OCI-LY7 (cell line): Measurements from ENCODE around the gene GGT6. TPM values are rescaled to one million over a fixed set of nuclear protein-coding genes. Genes with fewer than 3 reads are reported as not detected.

ENCODE experiments used
- BruUV-seq: library from RNA; stranded (reverse); fragments of 400-500 nt; replicated peaks from 2 replicates; lab custom pipeline; 2021; lab: Mats Ljungman, UMichigan
- CTCF ChIA-PET: fragments of 300-600 bp; sonication (Branson Sonifier 250); formaldehyde crosslinking; loops from one replicate; lab custom pipeline; 2022; ENCODE audit warnings: antibody characterized with exemption; ENCODE audit not compliant: unreplicated experiment; lab: Charles Lee
- POLR2A ChIA-PET: fragments of 300-600 bp; sonication (Branson Sonifier 250); formaldehyde crosslinking; loops from one replicate; lab custom pipeline; 2022; ENCODE audit warnings: antibody characterized with exemption; lab: Charles Lee
- DNase-seq: peaks from one replicate; pipeline ENCODE4 v3.0.0-alpha.2; 2015; ENCODE audit warnings: low spot score
- H2AFZ ChIP-seq: fragments of 200-600 bp; sonication (generic), shearing (Covaris generic); 2 replicates; pipeline ENCODE4 v1.6.1; 2014; ENCODE audit warnings: mild to moderate bottlenecking, antibody characterized with exemption, low read length, moderate library complexity
- H3K27ac ChIP-seq: fragments of 200-600 bp; sonication (generic); 2 replicates; pipeline ENCODE4 v1.5.1; 2014; ENCODE audit warnings: mixed run types, low read depth, mild to moderate bottlenecking, moderate library complexity, low read length, inconsistent platforms; ENCODE audit not compliant: poor library complexity, severe bottlenecking
- H3K36me3 ChIP-seq: fragments of 200-600 bp; sonication (generic); 2 replicates; pipeline ENCODE4 v1.6.1; 2014; ENCODE audit warnings: mild to moderate bottlenecking, antibody characterized with exemption, low read length, moderate library complexity, mixed read lengths; ENCODE audit not compliant: insufficient read depth
- H3K4me1 ChIP-seq: fragments of 200-600 bp; sonication (generic); 2 replicates; pipeline ENCODE4 v1.5.1; 2014; ENCODE audit warnings: mild to moderate bottlenecking, low read length; ENCODE audit not compliant: insufficient read depth, poor library complexity, severe bottlenecking
- H3K4me2 ChIP-seq: fragments of 200-600 bp; sonication (generic); 2 replicates; pipeline ENCODE4 v1.6.1; 2014; ENCODE audit warnings: mild to moderate bottlenecking, low read length
- H3K4me3 ChIP-seq: fragments of 200-600 bp; sonication (generic); 2 replicates; pipeline ENCODE4 v1.5.1; 2014; ENCODE audit warnings: mild to moderate bottlenecking, low read depth, low read length; ENCODE audit not compliant: poor library complexity, severe bottlenecking
- H3K79me2 ChIP-seq: fragments of 200-600 bp; sonication (generic); 2 replicates; pipeline ENCODE4 v1.6.1; 2016; ENCODE audit warnings: low read depth, mild to moderate bottlenecking, low read length, moderate library complexity, mixed read lengths; ENCODE audit not compliant: insufficient read depth
- H3K9me2 ChIP-seq: fragments of 200-600 bp; sonication (generic); 2 replicates; pipeline ENCODE4 v1.6.1; 2016; ENCODE audit warnings: mild to moderate bottlenecking, low read length, mixed read lengths; ENCODE audit not compliant: insufficient read depth
- H3K9me3 ChIP-seq: fragments of 200-600 bp; sonication (generic); 2 replicates; pipeline ENCODE4 v1.6.1; 2014; ENCODE audit warnings: mild to moderate bottlenecking, mixed run types, low read length, mixed read lengths
- H4K20me1 ChIP-seq: fragments of 200-600 bp; sonication (generic); 2 replicates; pipeline ENCODE4 v1.6.1; 2014; ENCODE audit warnings: mild to moderate bottlenecking, antibody characterized with exemption, low read length, moderate library complexity, mixed read lengths; ENCODE audit not compliant: insufficient read depth
- EZH2phosphoT487 ChIP-seq: fragments of 200-600 bp; sonication (generic); IDR thresholded peaks from 2 replicates; pipeline ENCODE4 v1.6.1; 2018; ENCODE audit warnings: low read depth, borderline replicate concordance, mild to moderate bottlenecking, mixed run types, antibody characterized with exemption, low read length, moderate library complexity, mixed read lengths
- intact Hi-C: fragments of 100-400 bp; cut with micrococcal nuclease; formaldehyde crosslinking; loops from one replicate; pipeline ENCODE4 v1.10.0; 2022; ENCODE audit not compliant: unreplicated experiment
- total RNA-seq, 2 experiments: library from RNA; depleted of rRNA in 1 of 2; stranded (reverse); fragments of >200 nt in 1 of 2; shearing (Covaris generic) in 1 of 2; gene quantifications; 2 replicates each; pipeline ENCODE4 v1.2.3, GENCODE V29; 2014 to 2022
- TF ChIP-seq, protein P1 (sequence below): fragments of 200-600 bp; sonication (generic); conservative IDR thresholded peaks from 2 replicates; pipeline ENCODE4 v1.5.1; 2014; ENCODE audit warnings: mild to moderate bottlenecking, antibody characterized with exemption, low read length, moderate library complexity, mixed read lengths

Gene GGT6
- total RNA-seq, 2 experiments from 2014 or later = not detected

DNA sequence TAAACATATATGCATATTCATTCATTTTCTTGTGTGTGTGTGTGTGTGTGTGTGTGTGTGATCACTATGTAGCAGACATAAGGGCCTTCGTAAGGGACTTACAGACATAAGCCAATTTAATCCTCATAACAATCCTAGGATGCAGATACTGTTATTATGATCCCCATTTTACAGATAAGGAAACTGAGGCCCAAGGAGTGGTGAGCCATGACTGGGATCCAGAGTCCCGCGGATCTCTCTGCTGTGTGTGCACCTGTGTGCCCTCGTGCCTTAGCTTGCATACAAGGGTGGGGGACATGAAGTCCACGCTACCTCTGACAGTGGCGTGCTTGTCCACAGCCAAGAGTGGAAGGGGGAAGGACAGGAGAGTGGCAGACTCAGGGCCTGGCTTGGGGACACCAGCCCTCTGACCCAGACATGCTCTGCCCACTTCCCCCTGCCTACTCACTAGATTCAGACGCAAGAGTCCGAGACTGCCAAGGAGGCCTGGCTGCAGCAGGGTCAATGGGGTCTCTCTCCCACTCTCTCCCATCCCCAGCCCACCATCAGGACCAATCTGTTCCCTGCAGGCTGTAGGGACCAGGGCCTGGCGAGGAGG lies 14.2 kb upstream of the GGT6 start:
- Histone ChIP-seq H3K4me3 (no peak overlapping the region), H3K27ac (no peak overlapping the region), H3K36me3 (no peaks in the 10 kb centered on the region), H3K9me2 (no peaks in the 10 kb centered on the region), H4K20me1 (no peaks in the 10 kb centered on the region), H3K4me2 (no peak overlapping the region), H2AFZ (no peak overlapping the region), H3K9me3 (no peaks in the 10 kb centered on the region), H3K79me2 (no peaks in the 10 kb centered on the region), H3K4me1 (peaks cover 4% of the 10 kb centered on the region)
- intact Hi-C loops = no loop called here
- ChIA-PET POLR2A (no interaction called here), CTCF (no interaction called here)
- BruUV-seq = no TSS peak
- no peak for TF ChIP-seq EZH2phosphoT487
- TF ChIP-seq, protein P1, sequence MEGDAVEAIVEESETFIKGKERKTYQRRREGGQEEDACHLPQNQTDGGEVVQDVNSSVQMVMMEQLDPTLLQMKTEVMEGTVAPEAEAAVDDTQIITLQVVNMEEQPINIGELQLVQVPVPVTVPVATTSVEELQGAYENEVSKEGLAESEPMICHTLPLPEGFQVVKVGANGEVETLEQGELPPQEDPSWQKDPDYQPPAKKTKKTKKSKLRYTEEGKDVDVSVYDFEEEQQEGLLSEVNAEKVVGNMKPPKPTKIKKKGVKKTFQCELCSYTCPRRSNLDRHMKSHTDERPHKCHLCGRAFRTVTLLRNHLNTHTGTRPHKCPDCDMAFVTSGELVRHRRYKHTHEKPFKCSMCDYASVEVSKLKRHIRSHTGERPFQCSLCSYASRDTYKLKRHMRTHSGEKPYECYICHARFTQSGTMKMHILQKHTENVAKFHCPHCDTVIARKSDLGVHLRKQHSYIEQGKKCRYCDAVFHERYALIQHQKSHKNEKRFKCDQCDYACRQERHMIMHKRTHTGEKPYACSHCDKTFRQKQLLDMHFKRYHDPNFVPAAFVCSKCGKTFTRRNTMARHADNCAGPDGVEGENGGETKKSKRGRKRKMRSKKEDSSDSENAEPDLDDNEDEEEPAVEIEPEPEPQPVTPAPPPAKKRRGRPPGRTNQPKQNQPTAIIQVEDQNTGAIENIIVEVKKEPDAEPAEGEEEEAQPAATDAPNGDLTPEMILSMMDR = no peak
- no peak for DNase-seq

DNA sequence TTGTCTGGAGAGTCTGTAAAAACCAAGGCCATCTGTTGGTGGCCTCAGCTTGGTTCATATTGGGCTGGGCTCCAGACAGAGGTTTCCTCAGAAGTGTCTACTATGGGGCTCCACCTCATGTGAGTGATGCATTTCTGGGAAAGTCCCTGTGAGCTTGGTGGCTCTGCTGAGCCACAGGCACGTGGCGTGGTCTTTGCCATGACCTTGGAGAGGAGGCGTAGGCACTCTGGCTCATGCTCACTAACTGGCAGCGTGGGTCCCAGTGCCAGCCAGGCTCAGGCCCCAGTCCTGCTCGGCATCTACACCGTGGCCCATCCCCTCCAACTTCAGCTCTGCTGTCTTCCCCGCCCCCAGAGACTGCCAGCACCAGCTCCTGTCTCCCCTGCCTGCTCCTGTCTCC lies 13.3 kb upstream of the GGT6 start:
- Histone ChIP-seq H3K79me2 (no peaks in the 10 kb centered on the region), H3K9me2 (no peaks in the 10 kb centered on the region), H3K9me3 (no peaks in the 10 kb centered on the region), H4K20me1 (no peaks in the 10 kb centered on the region), H3K27ac (no peak overlapping the region), H3K4me1 (peaks cover 6% of the 10 kb centered on the region), H3K4me2 (no peak overlapping the region), H3K4me3 (no peak overlapping the region), H3K36me3 (no peaks in the 10 kb centered on the region), H2AFZ (no peak overlapping the region)
- intact Hi-C loops = no loop called here
- no peak for TF ChIP-seq EZH2phosphoT487
- TF ChIP-seq, protein P1 = no peak
- ChIA-PET CTCF (no interaction called here), POLR2A (no interaction called here)
- no TSS peak for BruUV-seq
- no peak for DNase-seq

DNA sequence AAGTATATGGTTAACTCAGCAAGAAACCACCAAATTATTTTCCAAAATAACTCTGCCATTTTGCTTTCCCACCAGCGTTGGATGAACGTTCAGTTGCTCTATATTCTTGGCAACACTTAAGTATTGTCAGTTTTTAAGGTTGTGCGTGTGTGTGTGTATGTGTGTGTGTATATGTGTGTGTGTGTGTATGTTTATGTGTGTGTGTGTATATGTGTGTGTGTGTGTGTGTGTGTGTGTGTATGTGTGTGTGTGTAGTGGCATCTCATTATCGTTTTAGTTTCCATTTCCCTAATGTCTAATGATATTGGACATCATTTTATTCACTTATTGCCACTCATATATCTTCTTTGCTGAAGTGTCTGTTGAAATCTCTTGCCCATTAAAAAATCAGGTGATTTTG lies 12.7 kb upstream of the GGT6 start:
- no TSS peak for BruUV-seq
- CTCF ChIA-PET = no interaction called here

More for the DNA sequence above, 12.7 kb upstream of the GGT6 start:
- Histone ChIP-seq H3K79me2 (no peaks in the 10 kb centered on the region), H3K27ac (no peak overlapping the region), H3K9me3 (no peaks in the 10 kb centered on the region), H3K4me2 (no peak overlapping the region), H3K4me3 (no peak overlapping the region), H4K20me1 (no peaks in the 10 kb centered on the region), H2AFZ (no peak overlapping the region), H3K4me1 (peaks cover 6% of the 10 kb centered on the region), H3K9me2 (no peaks in the 10 kb centered on the region), H3K36me3 (no peaks in the 10 kb centered on the region)
- DNase-seq = no peak
- intact Hi-C loops = no loop called here
- POLR2A ChIA-PET = no interaction called here
- no peak for TF ChIP-seq EZH2phosphoT487
- TF ChIP-seq, protein P1 = no peak
